IMR-90 (cell line): ENCODE data around the gene GLIS1. TPM values are rescaled to one million over a fixed set of nuclear protein-coding genes. Genes with fewer than 3 reads are reported as not detected.

ENCODE experiments used
- ATAC-seq: fragments of 200-7000 bp; cut with Tn5 transposase; 2 replicates; pipeline ENCODE4 v1.9.1; 2020; ENCODE audit warnings: low read depth, mild to moderate bottlenecking, moderate library complexity
- BruUV-seq: library from RNA; stranded (reverse); fragments of 400-500 nt; replicated peaks from 2 replicates; lab custom pipeline; 2021; lab: Mats Ljungman, UMichigan
- CTCF ChIA-PET: fragments of 300-600 bp; formaldehyde crosslinking; extraction: SDS; loops from one replicate; lab custom pipeline; 2021; ENCODE audit warnings: antibody characterized with exemption; lab: Yijun Ruan, JAX
- POLR2A ChIA-PET: fragments of 300-600 bp; sonication (Branson Sonifier 250); formaldehyde crosslinking; loops from one replicate; lab custom pipeline; 2022; ENCODE audit warnings: antibody characterized with exemption; ENCODE audit not compliant: unreplicated experiment; lab: Charles Lee
- DNase-seq: peaks from one replicate; pipeline ENCODE4 v3.0.0; 2013
- H2AFZ ChIP-seq: replicated peaks from 2 replicates; pipeline ENCODE3; 2013; ENCODE audit warnings: low read length, mild to moderate bottlenecking; ENCODE audit not compliant: poor library complexity
- H2AK5ac ChIP-seq: 2 replicates; pipeline ENCODE4 v1.6.1; 2013; ENCODE audit warnings: low read depth, low read length, inconsistent platforms
- H2AK9ac ChIP-seq: replicated peaks from 2 replicates; pipeline ENCODE3; 2013; ENCODE audit warnings: mild to moderate bottlenecking, low read depth, low read length, moderate library complexity; ENCODE audit not compliant: poor library complexity
- H2BK120ac ChIP-seq: 2 replicates; pipeline ENCODE4 v1.6.1; 2013; ENCODE audit warnings: low read depth, low read length, inconsistent platforms
- H2BK15ac ChIP-seq: 3 replicates; pipeline ENCODE4 v1.6.1; 2013; ENCODE audit warnings: low read depth, low read length, inconsistent platforms
- H2BK20ac ChIP-seq: 2 replicates; pipeline ENCODE4 v1.6.1; 2013; ENCODE audit warnings: low read depth, mild to moderate bottlenecking, inconsistent platforms, low read length, moderate library complexity
- H2BK5ac ChIP-seq: 2 replicates; pipeline ENCODE4 v1.6.1; 2013; ENCODE audit warnings: mild to moderate bottlenecking, low read depth, low read length, inconsistent platforms; ENCODE audit not compliant: poor library complexity, severe bottlenecking
- H3K14ac ChIP-seq: replicated peaks from 2 replicates; pipeline ENCODE4 v1.6.1; 2013; ENCODE audit warnings: low read depth, low read length, inconsistent platforms
- H3K18ac ChIP-seq: 2 replicates; pipeline ENCODE4 v1.6.1; 2013; ENCODE audit warnings: low read depth, low read length, control low read depth
- H3K23ac ChIP-seq: 2 replicates; pipeline ENCODE4 v1.6.1; 2013; ENCODE audit warnings: low read depth, low read length, inconsistent platforms
- H3K27ac ChIP-seq: 2 replicates; pipeline ENCODE4 v1.5.1; 2013; ENCODE audit warnings: mild to moderate bottlenecking, control low read depth, low read length; ENCODE audit not compliant: insufficient read depth
- H3K27me3 ChIP-seq: 2 replicates; pipeline ENCODE4 v1.6.1; 2013; ENCODE audit warnings: low read length; ENCODE audit not compliant: control insufficient read depth, insufficient read depth
- H3K36me3 ChIP-seq: 2 replicates; pipeline ENCODE4 v1.6.1; 2013; ENCODE audit warnings: low read length, mixed read lengths; ENCODE audit not compliant: control insufficient read depth, insufficient read depth
- H3K4ac ChIP-seq: 2 replicates; pipeline ENCODE4 v1.6.1; 2013; ENCODE audit warnings: low read depth, low read length, inconsistent platforms
- H3K4me1 ChIP-seq: 2 replicates; pipeline ENCODE4 v1.6.1; 2013; ENCODE audit warnings: low read length, mixed read lengths; ENCODE audit not compliant: control insufficient read depth, insufficient read depth
- H3K4me2 ChIP-seq: 2 replicates; pipeline ENCODE4 v1.6.1; 2013; ENCODE audit warnings: low read depth, mild to moderate bottlenecking, control low read depth, low read length, moderate library complexity
- H3K4me3 ChIP-seq: 2 replicates; pipeline ENCODE4 v1.5.1; 2013; ENCODE audit warnings: low read depth, mild to moderate bottlenecking, control low read depth, low read length, moderate library complexity; ENCODE audit not compliant: insufficient read depth
- H3K56ac ChIP-seq: 2 replicates; pipeline ENCODE4 v1.6.1; 2013; ENCODE audit warnings: low read length, inconsistent platforms; ENCODE audit not compliant: insufficient read depth; ENCODE audit errors: extremely low read depth
- H3K79me1 ChIP-seq, 2 experiments: 2 replicates each; pipeline ENCODE4 v1.6.1; 2013; ENCODE audit warnings: low read length in 2 of 2, inconsistent platforms in 1 of 2, low read depth in 1 of 2
- H3K9ac ChIP-seq: 2 replicates; pipeline ENCODE4 v1.6.1; 2013; ENCODE audit warnings: low read depth, low read length, control low read depth
- H3K9me1 ChIP-seq: 2 replicates; pipeline ENCODE4 v1.6.1; 2013; ENCODE audit warnings: low read length, inconsistent platforms; ENCODE audit not compliant: insufficient read depth
- H3K9me3 ChIP-seq: 2 replicates; pipeline ENCODE4 v1.6.1; 2013; ENCODE audit warnings: low read length; ENCODE audit not compliant: control insufficient read depth, insufficient read depth
- H4K20me1 ChIP-seq: 2 replicates; pipeline ENCODE4 v1.6.1; 2013; ENCODE audit warnings: low read length, inconsistent platforms; ENCODE audit not compliant: insufficient read depth
- H4K5ac ChIP-seq: 2 replicates; pipeline ENCODE4 v1.6.1; 2013; ENCODE audit warnings: mild to moderate bottlenecking, low read depth, low read length, control low read depth
- H4K8ac ChIP-seq, 2 experiments: 2 replicates each; pipeline ENCODE4 v1.6.1; 2013; ENCODE audit warnings: low read depth in 2 of 2, low read length in 2 of 2, control low read depth in 1 of 2, inconsistent platforms in 1 of 2
- H4K91ac ChIP-seq: 2 replicates; pipeline ENCODE4 v1.6.1; 2013; ENCODE audit warnings: low read depth, low read length, inconsistent platforms; ENCODE audit not compliant: insufficient read depth
- BHLHE40 ChIP-seq: fragments of 150-350 bp; IDR thresholded peaks from 2 replicates; pipeline ENCODE4 v1.6.1; 2016; ENCODE audit warnings: mild to moderate bottlenecking, low read depth, low read length
- CEBPB ChIP-seq: IDR thresholded peaks from 2 replicates; pipeline ENCODE4 v1.6.1; 2012; ENCODE audit warnings: low read depth, low read length, improper control_type of control experiment
- CHD1 ChIP-seq: IDR thresholded peaks from 2 replicates; pipeline ENCODE4 v1.6.1; 2012; ENCODE audit warnings: low read depth, low read length, improper control_type of control experiment
- CTCF ChIP-seq: conservative IDR thresholded peaks from 2 replicates; pipeline ENCODE4 v1.5.1; 2012; ENCODE audit warnings: mild to moderate bottlenecking, low read depth, low read length, improper control_type of control experiment
- MAFK ChIP-seq: IDR thresholded peaks from 2 replicates; pipeline ENCODE4 v1.6.1; 2012; ENCODE audit warnings: low read depth, low read length, improper control_type of control experiment
- MAZ ChIP-seq: IDR thresholded peaks from 2 replicates; pipeline ENCODE4 v1.6.1; 2012; ENCODE audit warnings: low read depth, mild to moderate bottlenecking, low read length, improper control_type of control experiment, moderate library complexity, borderline replicate concordance
- MXI1 ChIP-seq: IDR thresholded peaks from 2 replicates; pipeline ENCODE4 v1.6.1; 2012; ENCODE audit warnings: low read depth, mild to moderate bottlenecking, low read length, moderate library complexity, borderline replicate concordance
- NFE2L2 ChIP-seq: fragments of 150-350 bp; IDR thresholded peaks from 2 replicates; pipeline ENCODE4 v1.6.1; 2016; ENCODE audit warnings: low read depth, mild to moderate bottlenecking, low read length
- POLR2A ChIP-seq: IDR thresholded peaks from 2 replicates; pipeline ENCODE4 v1.6.1; 2012; ENCODE audit warnings: mild to moderate bottlenecking, low read depth, low read length
- RAD21 ChIP-seq: IDR thresholded peaks from 2 replicates; pipeline ENCODE4 v1.6.1; 2012; ENCODE audit warnings: low read length, improper control_type of control experiment
- RCOR1 ChIP-seq: IDR thresholded peaks from 2 replicates; pipeline ENCODE4 v1.6.1; 2012; ENCODE audit warnings: mild to moderate bottlenecking, low read length, improper control_type of control experiment; ENCODE audit not compliant: insufficient replicate concordance
- RFX5 ChIP-seq: IDR thresholded peaks from 2 replicates; pipeline ENCODE4 v1.8.0; 2012; ENCODE audit warnings: low read depth, mild to moderate bottlenecking, low read length, moderate library complexity
- SMC3 ChIP-seq: fragments of 150-350 bp; IDR thresholded peaks from 2 replicates; pipeline ENCODE4 v1.6.1; 2016; ENCODE audit warnings: low read depth, mild to moderate bottlenecking, antibody characterized with exemption, low read length, moderate library complexity
- WGBS, 2 experiments: methylation state at CpG; one replicate each; pipeline versions ENCODE4 v1.1.5 to v1.1.7; 2013; ENCODE audit warnings: missing lambda C conversion rate in 2 of 2; ENCODE audit not compliant: insufficient read length in 1 of 2; ENCODE audit errors: extremely low coverage in 2 of 2; 5-methylcytosine and 5-hydroxymethylcytosine counted together
- dilution Hi-C: fragments of 300-500 bp; cut with HindIII; formaldehyde crosslinking; loops from one replicate; pipeline ENCODE4 v1.14.3; 2018; ENCODE audit warnings: low sequenced_read_pairs; ENCODE audit not compliant: unreplicated experiment
- in situ Hi-C: fragments of 300-500 bp; cut with MboI; formaldehyde crosslinking; loops from 3 replicates; pipeline ENCODE4 v1.14.3; 2019; ENCODE audit warnings: low sequenced_read_pairs, inconsistent platforms, mixed read lengths
- intact Hi-C: fragments of 100-400 bp; cut with micrococcal nuclease; formaldehyde crosslinking; loops from 2 replicates; pipeline ENCODE4 v1.10.0; 2022
- polyA plus RNA-seq, 3 experiments: library from polyadenylated mRNA; depleted of rRNA; stranded (reverse); fragments of >200 nt; gene quantifications; 2 replicates each; pipeline ENCODE4 v1.2.3, GENCODE V29; 2012; ENCODE audit warnings: low replicate concordance in 1 of 3
- total RNA-seq: library from RNA; depleted of rRNA; stranded (reverse); fragments of >200 nt; gene quantifications from 2 replicates; pipeline ENCODE4 v1.2.3, GENCODE V29; 2012
- TF ChIP-seq, protein P1 (sequence below): fragments of 150-350 bp; IDR thresholded peaks from 2 replicates; pipeline ENCODE4 v1.6.1; 2017; ENCODE audit warnings: mild to moderate bottlenecking, antibody characterized with exemption, low read length, low read depth
- TF ChIP-seq, protein P2 (sequence below): fragments of 150-350 bp; IDR thresholded peaks from 2 replicates; pipeline ENCODE4 v1.6.1; 2016; ENCODE audit warnings: low read depth, mild to moderate bottlenecking, low read length, moderate library complexity, borderline replicate concordance

Gene GLIS1
- total and polyA plus RNA-seq, 2 of the 4 experiments (the other 2 are of a cell fraction): 0.18 to 2.3 TPM

DNA sequence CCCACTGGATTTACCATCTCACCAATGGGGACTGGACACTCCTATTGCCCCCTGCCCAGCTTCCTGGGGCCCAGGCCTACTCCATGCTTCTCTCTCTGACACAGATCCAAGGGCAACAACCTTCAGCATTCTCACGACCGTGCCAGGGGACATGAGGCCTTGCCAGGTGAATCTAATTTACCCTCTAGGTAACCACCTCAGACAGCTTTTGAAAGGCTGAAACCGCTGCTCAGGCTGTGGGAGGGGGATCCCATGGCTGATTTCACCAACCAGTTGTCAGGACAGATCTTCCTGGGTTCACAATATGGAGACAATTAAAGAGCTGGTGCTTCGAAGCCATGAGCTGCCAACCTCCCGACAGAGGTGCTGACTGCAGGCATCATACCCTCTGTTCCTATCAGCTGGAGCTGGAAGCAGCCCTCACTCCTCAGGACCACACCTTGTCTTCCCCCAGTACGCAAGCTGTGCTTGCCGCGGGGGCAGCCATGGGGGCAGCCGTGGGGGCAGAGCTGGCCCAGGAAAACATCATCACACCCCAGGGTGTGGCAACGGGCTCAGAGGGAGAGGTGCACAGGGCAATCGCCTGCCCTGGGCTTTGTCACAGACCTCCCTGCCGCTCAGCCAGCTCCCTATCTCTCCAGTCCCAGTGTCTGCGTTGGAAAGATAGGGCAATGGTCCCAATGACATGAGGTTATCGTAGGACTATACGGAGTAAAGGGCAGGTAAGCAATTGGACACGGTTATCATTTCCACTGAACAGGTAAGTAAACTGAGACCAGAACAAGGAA is 159.5 kb downstream of the GLIS1 start:
- H2BK120ac ChIP-seq: no peak overlapping the region
- H3K4ac ChIP-seq: no peak overlapping the region
- in situ Hi-C loops (no loop called here), intact Hi-C loops (no loop called here), dilution Hi-C loops (no loop called here)
- H3K27me3 ChIP-seq: no peaks in the 10 kb centered on the region
- H3K4me3 ChIP-seq: no peak overlapping the region
- H4K5ac ChIP-seq: no peak overlapping the region
- no TSS peak for BruUV-seq
- no peak overlapping the region for H3K9ac ChIP-seq
- H2BK15ac ChIP-seq: no peak overlapping the region
- ATAC-seq (no peak), DNase-seq (no peak)
- H3K14ac ChIP-seq: no peak overlapping the region
- WGBS, 2 experiments: 76% methylated on average over 8 of the region's 16 CpGs; no CpG with 5 or more reads in 1 of the 2 experiments
- H3K9me3 ChIP-seq: no peaks in the 10 kb centered on the region
- H3K9me1 ChIP-seq: peaks cover 10% of the 10 kb centered on the region; the same call in 1 of the 2 replicates
- H2BK5ac ChIP-seq: no peak overlapping the region
- H3K27ac ChIP-seq: no peak overlapping the region
- POLR2A ChIA-PET: no interaction called here
- peaks cover 3% of the 10 kb centered on the region; the same call in 1 of the 2 replicates for H3K4me1 ChIP-seq
- H2AK5ac ChIP-seq: no peak overlapping the region
- no peak overlapping the region for H4K91ac ChIP-seq
- CTCF ChIA-PET: no interaction called here
- no peak overlapping the region for H4K8ac ChIP-seq
- no peaks in the 10 kb centered on the region; the same call in 1 of the 2 replicates for H3K36me3 ChIP-seq
- no peak overlapping the region for H3K56ac ChIP-seq
- no peak overlapping the region for H3K23ac ChIP-seq
- no peak overlapping the region for H3K4me2 ChIP-seq
- no peak overlapping the region for H2AK9ac ChIP-seq
- no peaks in the 10 kb centered on the region for H3K79me1 ChIP-seq
- 0 out of 2 replicates have a peak, but pooled peaks cover 4% of the 10 kb centered on the region for H4K20me1 ChIP-seq
- no peak overlapping the region for H2AFZ ChIP-seq
- no peak overlapping the region for H3K18ac ChIP-seq
- no peak overlapping the region for H2BK20ac ChIP-seq
- TF ChIP-seq MAZ (no peak), CTCF (no peak), SMC3 (no peak), BHLHE40 (no peak), CEBPB (no peak), MXI1 (no peak), RCOR1 (no peak), NFE2L2 (no peak), RFX5 (no peak), RAD21 (no peak), POLR2A (no peak), CHD1 (no peak), MAFK (no peak)
- TF ChIP-seq, protein P1, sequence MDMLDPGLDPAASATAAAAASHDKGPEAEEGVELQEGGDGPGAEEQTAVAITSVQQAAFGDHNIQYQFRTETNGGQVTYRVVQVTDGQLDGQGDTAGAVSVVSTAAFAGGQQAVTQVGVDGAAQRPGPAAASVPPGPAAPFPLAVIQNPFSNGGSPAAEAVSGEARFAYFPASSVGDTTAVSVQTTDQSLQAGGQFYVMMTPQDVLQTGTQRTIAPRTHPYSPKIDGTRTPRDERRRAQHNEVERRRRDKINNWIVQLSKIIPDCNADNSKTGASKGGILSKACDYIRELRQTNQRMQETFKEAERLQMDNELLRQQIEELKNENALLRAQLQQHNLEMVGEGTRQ: no peak
- TF ChIP-seq, protein P2, sequence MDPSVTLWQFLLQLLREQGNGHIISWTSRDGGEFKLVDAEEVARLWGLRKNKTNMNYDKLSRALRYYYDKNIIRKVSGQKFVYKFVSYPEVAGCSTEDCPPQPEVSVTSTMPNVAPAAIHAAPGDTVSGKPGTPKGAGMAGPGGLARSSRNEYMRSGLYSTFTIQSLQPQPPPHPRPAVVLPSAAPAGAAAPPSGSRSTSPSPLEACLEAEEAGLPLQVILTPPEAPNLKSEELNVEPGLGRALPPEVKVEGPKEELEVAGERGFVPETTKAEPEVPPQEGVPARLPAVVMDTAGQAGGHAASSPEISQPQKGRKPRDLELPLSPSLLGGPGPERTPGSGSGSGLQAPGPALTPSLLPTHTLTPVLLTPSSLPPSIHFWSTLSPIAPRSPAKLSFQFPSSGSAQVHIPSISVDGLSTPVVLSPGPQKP: no peak
